ENCODE data around the gene FOS.

Gene FOS

GRCh38 chr14:75322746-75323145 lies 44.1 kb downstream of the FOS start:
- DNase-seq, result no peak

- no peak for DNase-seq
Observed at GRCh38 chr14:75323571-75323970, 44.9 kb downstream of the FOS start.

DNA sequence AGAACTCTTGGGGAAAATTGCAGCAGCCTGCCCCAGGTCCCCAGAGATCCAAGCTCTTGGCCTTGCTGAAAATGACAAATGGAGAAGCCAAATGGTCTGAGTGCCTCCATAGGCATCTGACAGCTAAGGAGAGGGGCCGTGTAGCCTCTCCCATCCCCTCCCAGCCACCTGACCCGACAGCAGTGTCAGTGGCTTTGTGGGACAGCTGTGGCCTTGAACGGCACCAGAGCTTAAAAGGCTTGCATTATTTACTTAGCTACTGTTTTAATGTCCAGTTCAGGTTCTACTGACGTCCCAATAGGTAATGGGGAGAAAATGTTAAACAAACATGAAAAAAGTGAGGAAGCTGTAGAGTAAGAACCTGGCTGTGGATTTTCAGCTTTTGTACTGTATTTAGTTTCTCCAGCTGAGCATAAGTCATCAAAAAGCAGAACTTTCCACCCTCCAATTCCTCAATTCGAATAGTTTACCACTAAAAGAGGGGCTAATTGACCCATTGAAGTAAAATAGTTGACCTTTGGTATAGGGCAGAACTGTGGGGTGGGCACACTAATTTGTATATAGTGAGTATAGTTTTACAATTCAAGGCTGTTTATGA lies 50.0 kb downstream of the FOS start:
- DNase-seq, result no peak

DNA sequence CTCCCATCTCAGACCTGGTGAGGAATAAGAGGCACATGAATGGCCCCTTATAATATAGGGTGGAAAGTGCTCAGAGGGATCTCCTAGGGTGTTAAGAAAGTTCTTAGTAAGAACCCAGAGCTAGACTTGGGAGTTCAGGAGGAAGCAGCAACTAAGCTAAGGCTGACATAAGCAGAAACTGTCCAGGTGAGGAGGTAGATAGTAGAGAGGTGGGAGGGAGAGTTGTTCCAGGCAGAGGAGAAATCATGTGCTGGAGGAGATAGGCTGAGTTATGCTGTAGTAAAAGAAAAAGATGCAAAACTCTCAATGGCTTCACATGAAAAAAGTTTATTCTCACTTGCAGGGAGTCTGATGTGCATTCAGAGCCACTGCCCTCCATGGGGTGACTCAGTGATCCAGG lies 50.7 kb downstream of the FOS start:
- no peak for DNase-seq

- DNase-seq, result no peak
Observed at GRCh38 chr14:75331471-75331870, 52.8 kb downstream of the FOS start.
